Mesenteric fat pad (tissue), 1 donor: ENCODE data around the gene TSHZ3. TPM values are rescaled to one million over a fixed set of nuclear protein-coding genes. Genes with fewer than 3 reads are reported as not detected.
A peak's percentile ranks its signal among the peaks of the same experiment; 100 is the strongest.

Experiments
- DNase-seq: peaks from one replicate; pipeline ENCODE4 v3.0.0-alpha.2; 2020; ENCODE audit warnings: low spot score
- total RNA-seq: library from RNA; stranded (reverse); fragmentation: NEBNext Ultra II Directional; extraction: Animal tissue kit (Norgen Biotek cat#: 25700); gene quantifications from one replicate; pipeline ENCODE4 v1.2.1, GENCODE V29; 2021
- donor health status: DM: yes; HTN: yes; CAD: no.

The TSHZ3 gene
- total RNA-seq, 1 donor from 2014 or later: 12.6 TPM

GRCh38 chr19:31315652-31316051, 33.6 kb downstream of the TSHZ3 start:
- no peak for DNase-seq

GRCh38 chr19:31314849-31315629, 34.2 kb downstream of the TSHZ3 start:
- DNase-seq: peak; percentile 76

GRCh38 chr19:31314156-31314555, 35.1 kb downstream of the TSHZ3 start:
- peak; percentile 75 for DNase-seq

GRCh38 chr19:31313291-31314030, 35.8 kb downstream of the TSHZ3 start:
- DNase-seq: peak; percentile 71

- DNase-seq: no peak
These were observed 36.5 kb downstream of the TSHZ3 start for GRCh38 chr19:31312677-31313244.

GRCh38 chr19:31312009-31312676, 37.1 kb downstream of the TSHZ3 start:
- DNase-seq: no peak

- peak; percentile 43 for DNase-seq
These were observed 38.7 kb downstream of the TSHZ3 start for GRCh38 chr19:31310432-31311133.

GRCh38 chr19:31308781-31309180, 40.5 kb downstream of the TSHZ3 start:
- peak; percentile 55 for DNase-seq

GRCh38 chr19:31307071-31307669, 42.1 kb downstream of the TSHZ3 start:
- DNase-seq: peak; percentile 53

- peak; percentile 79 for DNase-seq
These were observed 43.1 kb downstream of the TSHZ3 start for GRCh38 chr19:31306006-31306753.

GRCh38 chr19:31304831-31305312, 44.4 kb downstream of the TSHZ3 start:
- DNase-seq: no peak

- DNase-seq: peak; percentile 79
These were observed 45.9 kb downstream of the TSHZ3 start for GRCh38 chr19:31303262-31303815.

GRCh38 chr19:31301306-31301980, 47.8 kb downstream of the TSHZ3 start:
- DNase-seq: peak; percentile 82

- DNase-seq: peak; percentile 28
These were observed 48.8 kb downstream of the TSHZ3 start for GRCh38 chr19:31300422-31300821.

- no peak for DNase-seq
These were observed 49.6 kb downstream of the TSHZ3 start for GRCh38 chr19:31299665-31300064.

- peak; percentile 18 for DNase-seq
These were observed 51.2 kb downstream of the TSHZ3 start for GRCh38 chr19:31297991-31298390.

- peak; percentile 57 for DNase-seq
These were observed 52.4 kb downstream of the TSHZ3 start for GRCh38 chr19:31296741-31297390.

GRCh38 chr19:31294189-31294588, 55.0 kb downstream of the TSHZ3 start:
- peak; percentile 74 for DNase-seq
